GM12865 (cell line): ENCODE measurements around the gene F10.

ENCODE experiments used
- DNase-seq: peaks from one replicate; pipeline ENCODE4 v3.0.0; 2010; ENCODE audit warnings: low read depth
- H3K4me3 ChIP-seq: 2 replicates; pipeline ENCODE4 v1.5.1; 2011; ENCODE audit warnings: mild to moderate bottlenecking, low read depth, low read length, control low read depth
- TF ChIP-seq, protein P1 (sequence below): IDR thresholded peaks from 2 replicates; pipeline ENCODE4 v1.5.1; 2011; ENCODE audit warnings: low read length, control low read depth, low read depth, inconsistent platforms; ENCODE audit not compliant: insufficient read depth; ENCODE audit errors: missing control alignments

The F10 gene

DNA sequence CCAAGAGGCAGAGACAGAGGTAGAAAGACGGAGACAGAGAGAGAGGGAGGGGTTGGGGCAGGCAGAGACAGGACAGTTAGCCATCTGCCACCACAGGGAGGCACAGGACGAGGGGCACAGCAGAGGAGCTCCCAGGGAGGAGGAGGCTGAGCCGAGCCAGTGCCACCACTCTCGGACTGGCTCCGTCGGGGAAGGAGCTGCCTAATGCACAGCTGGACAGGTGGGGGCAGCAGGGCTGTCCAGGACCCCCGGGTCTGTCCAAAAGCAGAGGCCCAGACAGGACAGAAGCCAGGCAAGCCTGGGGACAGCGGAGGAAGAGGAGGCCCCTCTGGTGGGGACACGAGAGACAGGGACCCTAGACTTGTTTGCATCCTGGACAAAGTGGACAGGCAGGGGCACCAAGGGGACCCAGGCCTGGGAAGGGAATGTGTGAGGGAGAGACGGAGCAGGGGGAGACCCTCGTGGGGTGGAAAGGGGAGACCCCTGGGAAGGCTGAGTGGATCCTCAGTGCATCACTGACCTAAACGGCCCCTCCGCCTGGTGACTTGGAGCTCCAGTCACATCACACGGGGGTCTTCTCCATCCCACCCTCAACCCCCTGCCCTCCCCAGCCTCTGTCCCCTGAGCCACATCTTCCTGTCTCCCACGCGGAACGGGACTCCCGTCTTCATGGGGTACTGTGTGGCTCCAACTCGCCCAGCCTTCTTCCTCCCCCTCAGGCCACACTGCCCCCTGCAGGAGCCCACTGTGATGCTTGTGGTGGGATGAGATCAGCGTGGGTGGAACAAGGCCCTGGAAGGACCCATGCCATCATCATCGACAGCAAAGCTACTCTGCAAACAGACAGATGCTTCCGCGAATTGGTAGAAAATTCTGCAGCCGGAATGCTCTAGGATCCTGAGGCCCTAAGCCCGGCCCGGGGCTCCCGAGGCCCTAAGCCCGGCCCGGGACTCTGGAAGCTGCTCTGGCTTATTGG is 915 bp downstream of the F10 start:
- TF ChIP-seq, protein P1, sequence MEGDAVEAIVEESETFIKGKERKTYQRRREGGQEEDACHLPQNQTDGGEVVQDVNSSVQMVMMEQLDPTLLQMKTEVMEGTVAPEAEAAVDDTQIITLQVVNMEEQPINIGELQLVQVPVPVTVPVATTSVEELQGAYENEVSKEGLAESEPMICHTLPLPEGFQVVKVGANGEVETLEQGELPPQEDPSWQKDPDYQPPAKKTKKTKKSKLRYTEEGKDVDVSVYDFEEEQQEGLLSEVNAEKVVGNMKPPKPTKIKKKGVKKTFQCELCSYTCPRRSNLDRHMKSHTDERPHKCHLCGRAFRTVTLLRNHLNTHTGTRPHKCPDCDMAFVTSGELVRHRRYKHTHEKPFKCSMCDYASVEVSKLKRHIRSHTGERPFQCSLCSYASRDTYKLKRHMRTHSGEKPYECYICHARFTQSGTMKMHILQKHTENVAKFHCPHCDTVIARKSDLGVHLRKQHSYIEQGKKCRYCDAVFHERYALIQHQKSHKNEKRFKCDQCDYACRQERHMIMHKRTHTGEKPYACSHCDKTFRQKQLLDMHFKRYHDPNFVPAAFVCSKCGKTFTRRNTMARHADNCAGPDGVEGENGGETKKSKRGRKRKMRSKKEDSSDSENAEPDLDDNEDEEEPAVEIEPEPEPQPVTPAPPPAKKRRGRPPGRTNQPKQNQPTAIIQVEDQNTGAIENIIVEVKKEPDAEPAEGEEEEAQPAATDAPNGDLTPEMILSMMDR: no peak
- no peak for DNase-seq
- H3K4me3 ChIP-seq: no peak overlapping the region

DNA sequence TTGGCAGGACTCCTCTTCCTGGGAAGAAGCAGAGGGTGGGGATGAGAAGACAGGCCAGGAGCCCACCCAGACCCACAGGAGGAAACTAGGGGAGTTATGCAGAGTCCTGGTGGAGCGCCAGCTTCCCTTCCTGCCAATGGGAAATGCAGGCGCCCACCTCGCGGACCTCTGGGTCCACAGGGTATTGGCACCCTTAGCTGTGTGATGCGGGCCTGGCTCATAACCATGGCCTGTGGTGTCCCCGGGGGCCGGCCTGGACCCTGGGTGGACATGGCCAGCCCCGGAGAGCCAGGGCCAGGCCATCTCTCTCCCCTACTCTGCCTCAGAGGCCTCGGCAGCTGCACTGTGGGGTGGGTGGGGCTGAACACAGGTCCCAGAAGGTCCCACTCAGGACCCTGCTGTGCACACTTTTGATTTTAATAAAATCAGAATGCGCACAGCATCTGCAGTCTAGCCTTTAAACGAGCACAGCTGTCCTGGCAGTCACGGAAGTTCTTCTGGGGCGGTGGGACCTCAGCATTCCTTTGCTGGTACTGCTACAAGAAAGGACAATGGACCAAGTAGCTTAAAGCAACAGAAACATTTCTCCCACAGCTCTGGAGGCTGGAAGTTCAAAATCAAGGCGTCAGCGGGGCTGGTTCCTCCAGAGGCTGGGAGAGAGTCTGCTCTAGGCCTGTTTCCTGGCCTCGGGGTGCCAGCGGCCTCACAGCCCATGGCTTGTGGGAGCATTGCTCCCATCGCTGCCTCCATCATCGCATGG is 1.8 kb downstream of the F10 start:
- DNase-seq: no peak
- TF ChIP-seq, protein P1: no peak
- no peak overlapping the region for H3K4me3 ChIP-seq

DNA sequence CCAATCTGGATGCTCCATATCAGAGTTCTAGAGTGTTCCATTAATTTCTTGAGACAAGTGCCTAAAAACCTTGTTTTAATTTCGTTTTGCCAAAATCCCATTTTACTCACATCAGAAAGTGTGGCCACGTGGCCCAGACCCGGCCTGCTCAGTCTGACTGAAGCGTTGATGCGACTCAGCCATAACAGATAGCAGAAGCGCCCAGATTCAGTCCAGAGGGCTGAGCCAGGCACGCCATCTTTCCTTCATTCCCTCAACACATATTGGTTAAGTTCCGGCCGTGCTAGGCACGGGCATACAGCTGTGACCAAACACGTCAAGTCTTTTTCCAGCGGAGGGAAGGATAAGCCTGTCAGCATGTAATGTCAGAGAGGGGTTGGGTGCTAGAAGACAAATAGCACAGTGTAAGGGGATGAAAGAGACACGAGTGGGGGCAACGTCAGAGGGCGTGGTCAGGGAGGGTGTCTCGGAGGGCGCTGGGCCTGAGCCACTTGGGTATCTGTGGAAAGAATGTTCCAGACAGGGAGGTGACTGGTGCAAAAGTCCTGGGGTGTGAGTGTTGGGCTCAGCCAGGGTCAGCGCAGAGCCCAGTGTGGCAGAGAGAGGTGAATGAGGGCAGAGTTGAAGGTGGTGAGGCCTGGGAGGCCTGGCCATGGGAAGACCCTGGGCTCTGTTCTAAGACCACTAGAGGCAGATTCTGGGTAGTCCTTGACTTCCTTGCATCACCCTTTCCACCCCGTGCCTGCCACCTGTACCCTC is 3.1 kb downstream of the F10 start:
- no peak overlapping the region for H3K4me3 ChIP-seq
- DNase-seq: no peak
- TF ChIP-seq, protein P1: no peak

DNA sequence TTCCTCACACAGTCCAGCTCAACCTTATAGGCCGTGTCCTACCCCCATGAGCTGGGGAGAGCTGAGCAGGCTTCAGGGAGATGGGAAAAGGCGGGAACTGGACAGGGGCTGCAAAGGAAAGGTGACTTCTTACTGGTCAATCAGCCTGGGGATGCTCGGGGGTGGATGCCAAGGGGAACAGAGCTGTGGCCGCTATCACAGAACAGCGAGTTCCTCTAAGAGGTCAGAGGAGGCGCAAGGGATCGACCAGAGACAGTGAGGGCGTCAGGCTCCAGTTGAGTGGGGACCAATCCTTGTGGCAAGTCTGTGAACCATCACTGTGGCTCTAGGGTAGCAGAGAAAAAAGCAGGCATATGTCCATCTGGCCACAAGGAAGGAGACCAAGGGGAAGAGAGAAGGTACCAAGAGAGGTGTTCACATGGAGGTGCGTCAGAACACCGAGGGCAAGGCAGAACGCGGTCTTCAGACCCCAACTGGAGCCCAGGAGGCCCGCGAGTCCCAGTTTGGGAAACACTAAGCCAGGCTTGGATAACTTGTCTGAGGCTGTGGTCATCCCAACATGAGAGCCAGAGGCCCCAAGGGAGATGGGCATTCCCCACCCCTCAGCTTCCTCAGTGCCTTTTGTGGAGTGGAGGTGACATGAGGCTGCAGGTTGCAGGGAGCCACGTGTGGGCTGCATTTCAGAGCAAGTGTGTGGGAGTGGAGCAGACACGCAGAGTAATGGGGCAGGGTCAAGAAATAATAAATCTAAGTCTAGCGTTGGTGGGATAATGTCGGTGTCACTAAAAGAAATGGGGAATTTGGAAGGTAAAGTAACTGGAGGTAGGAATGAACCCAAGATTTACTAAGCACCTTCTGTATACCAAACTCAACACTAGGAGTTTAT is 3.9 kb downstream of the F10 start:
- TF ChIP-seq, protein P1: no peak

DNA sequence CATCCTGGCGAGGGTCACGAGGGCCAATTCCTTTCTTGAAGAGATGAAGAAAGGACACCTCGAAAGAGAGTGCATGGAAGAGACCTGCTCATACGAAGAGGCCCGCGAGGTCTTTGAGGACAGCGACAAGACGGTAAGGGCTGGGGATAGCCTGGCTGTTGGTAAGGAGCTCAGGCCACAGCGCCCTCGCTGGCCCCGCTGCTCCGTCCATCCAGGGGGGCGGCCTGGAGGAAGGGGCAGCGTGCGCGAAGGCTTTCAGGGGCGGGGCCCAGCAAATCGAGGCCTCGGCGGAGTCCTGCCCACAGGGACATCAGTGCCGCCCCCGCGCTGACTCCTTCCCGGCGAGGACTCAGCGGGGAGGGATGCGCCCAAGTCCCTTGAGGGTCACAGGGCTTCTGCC is 6.9 kb downstream of the F10 start:
- TF ChIP-seq, protein P1: no peak

More for the DNA sequence above, 3.9 kb downstream of the F10 start:
- DNase-seq: no peak
- no peak overlapping the region for H3K4me3 ChIP-seq

More for the DNA sequence above, 6.9 kb downstream of the F10 start:
- H3K4me3 ChIP-seq: no peak overlapping the region
- no peak for DNase-seq
